K562 (cell line): Measurements from ENCODE around the gene TLK2. TPM values are rescaled to one million over a fixed set of nuclear protein-coding genes. Genes with fewer than 3 reads are reported as not detected.

Experiments used
- ATAC-seq: fragments of 200-7000 bp; cut with Tn5 transposase; 3 replicates; pipeline ENCODE4 v1.9.1; 2020; ENCODE audit warnings: moderate library complexity
- BruUV-seq: library from RNA; stranded (reverse); fragments of 400-500 nt; replicated peaks from 2 replicates; lab custom pipeline; 2021; lab: Mats Ljungman, UMichigan
- CTCF ChIA-PET: fragments of 300-600 bp; formaldehyde crosslinking; extraction: SDS; loops from one replicate; lab custom pipeline; 2021; ENCODE audit warnings: low intra/inter-chr PET ratio; lab: Yijun Ruan, JAX
- POLR2A ChIA-PET: fragments of 300-600, 350-650 bp; sonication (Branson Sonifier 250); formaldehyde crosslinking; extraction: SDS; loops from one replicate; lab custom pipeline; 2021; ENCODE audit warnings: antibody characterized with exemption, inconsistent platforms; lab: Yijun Ruan, JAX
- DNase-seq, 4 experiments: peaks; one replicate each; pipeline versions ENCODE4 v3.0.0 to v3.0.0-alpha.2; 2011 to 2018; ENCODE audit warnings: low spot score in 3 of 4, mixed read lengths in 3 of 4; ENCODE audit errors: extremely low read depth in 1 of 4
- FAIRE-seq: peaks from 2 replicates; lab custom pipeline; 2011; peaks lifted over from hg19 to GRCh38; lab: Jason Lieb, UNC
- H2AFZ ChIP-seq: 2 replicates; pipeline ENCODE4 v1.6.0; 2011; ENCODE audit warnings: low read depth, low read length, control low read depth, inconsistent platforms
- H3K27ac ChIP-seq: fragments of 200-600 bp; 3 replicates; pipeline ENCODE4 v1.8.0; 2011; ENCODE audit warnings: low read depth, mild to moderate bottlenecking, control low read depth, inconsistent platforms, low read length, moderate library complexity, mixed read lengths; ENCODE audit errors: extremely low read depth
- H3K27me3 ChIP-seq, 2 experiments: fragments of 300-600 bp in 1 of 2; 2 replicates in 1 of 2; 3 replicates in 1 of 2; pipeline versions ENCODE4 v1.6.0 to v1.8.0; 2011; ENCODE audit warnings: inconsistent platforms in 2 of 2, low read length in 2 of 2, mild to moderate bottlenecking in 1 of 2, mixed read lengths in 1 of 2, moderate library complexity in 1 of 2; ENCODE audit not compliant: control insufficient read depth in 2 of 2, insufficient read depth in 2 of 2
- H3K36me3 ChIP-seq: fragments of 300-600 bp; 3 replicates; pipeline ENCODE4 v1.8.0; 2011; ENCODE audit warnings: mild to moderate bottlenecking, low read length, inconsistent platforms; ENCODE audit not compliant: control insufficient read depth, insufficient read depth
- H3K4me1 ChIP-seq, 2 experiments: fragments of 200-600 bp in 1 of 2; replicated peaks in 1 of 2; 2 replicates in 1 of 2; 3 replicates in 1 of 2; pipeline versions ENCODE4 v1.5.1 to v1.8.0; 2011; ENCODE audit warnings: inconsistent platforms in 2 of 2, low read length in 2 of 2, mild to moderate bottlenecking in 1 of 2, mixed read lengths in 1 of 2, moderate library complexity in 1 of 2; ENCODE audit not compliant: control insufficient read depth in 2 of 2, insufficient read depth in 2 of 2
- H3K4me2 ChIP-seq: 2 replicates; pipeline ENCODE4 v1.6.1; 2011; ENCODE audit warnings: low read length, control low read depth, inconsistent platforms, mixed read lengths; ENCODE audit not compliant: insufficient read depth
- H3K4me3 ChIP-seq: fragments of 200-600 bp; sonication (generic), shearing (Covaris generic); 2 replicates; pipeline ENCODE4 v1.5.1; 2016; ENCODE audit warnings: control low read depth, inconsistent platforms
- H3K79me2 ChIP-seq: fragments of 200-600 bp; 3 replicates; pipeline ENCODE4 v1.8.0; 2011; ENCODE audit warnings: low read length, inconsistent platforms; ENCODE audit not compliant: control insufficient read depth, insufficient read depth
- H3K9ac ChIP-seq, 2 experiments: 2 replicates each; pipeline versions ENCODE4 v1.6.0 to v1.6.1; 2011; ENCODE audit warnings: low read depth in 2 of 2, low read length in 2 of 2, control low read depth in 1 of 2, inconsistent platforms in 1 of 2, mild to moderate bottlenecking in 1 of 2, mixed read lengths in 1 of 2; ENCODE audit not compliant: insufficient read depth in 1 of 2
- H3K9me1 ChIP-seq: one replicate; pipeline ENCODE4 v1.6.0; 2011; ENCODE audit warnings: inconsistent platforms, mild to moderate bottlenecking, low read length, moderate library complexity; ENCODE audit not compliant: control insufficient read depth, insufficient read depth
- H3K9me3 ChIP-seq: replicated peaks from 2 replicates; pipeline ENCODE4 v1.5.1; 2011; ENCODE audit warnings: low read depth, low read length, inconsistent platforms; ENCODE audit not compliant: control insufficient read depth, insufficient read depth
- H4K20me1 ChIP-seq: replicated peaks from 2 replicates; pipeline ENCODE4 v1.6.1; 2011; ENCODE audit warnings: low read length, inconsistent platforms, mixed read lengths; ENCODE audit not compliant: control insufficient read depth, insufficient read depth
- ATF7 ChIP-seq: fragments of 450-650 bp; IDR thresholded peaks from 2 replicates; pipeline ENCODE4 v1.7.1; 2014; ENCODE audit warnings: mild to moderate bottlenecking, moderate library complexity
- CBX8 ChIP-seq: fragments of 200-600 bp; sonication (generic); IDR thresholded peaks from 2 replicates; pipeline ENCODE4 v1.6.1; 2012; ENCODE audit warnings: borderline replicate concordance, mixed run types, low read depth, mild to moderate bottlenecking, moderate library complexity, mixed read lengths, low read length, control low read depth, inconsistent platforms; ENCODE audit not compliant: poor library complexity, severe bottlenecking; ENCODE audit errors: extremely low read depth
- DDX20 ChIP-seq: fragments of 450-650 bp; IDR thresholded peaks from 2 replicates; pipeline ENCODE4 v1.6.1; 2016; ENCODE audit warnings: missing genetic modification characterization, low read depth, mild to moderate bottlenecking, missing compliant biosample characterization, moderate library complexity
- POLR3G ChIP-seq: IDR thresholded peaks from 2 replicates; pipeline ENCODE4 v1.6.1; 2011; ENCODE audit not compliant: insufficient read length, insufficient replicate concordance; ENCODE audit errors: extremely low read depth
- SRSF3 ChIP-seq: fragments of 200-400 bp; formaldehyde crosslinking; IDR thresholded peaks from 2 replicates; pipeline ENCODE4 v1.6.1; 2016; ENCODE audit warnings: mild to moderate bottlenecking, low read length, moderate library complexity; ENCODE audit not compliant: insufficient read depth
- ZNF41 ChIP-seq: fragments of 250-450 bp; sonication (Bioruptor Pico); conservative IDR thresholded peaks from 2 replicates; pipeline ENCODE4 v1.4.0; 2020; ENCODE audit warnings: mild to moderate bottlenecking
- ZSCAN29 ChIP-seq: fragments of 450-650 bp; IDR thresholded peaks from 2 replicates; pipeline ENCODE4 v1.6.1; 2017
- WGBS: fragments of 100-300 bp; shearing (Covaris generic); methylation state at CpG from one replicate; pipeline ENCODE4 v1.1.6; 2016; ENCODE audit warnings: low coverage, mixed read lengths; ENCODE audit not compliant: insufficient coverage; ENCODE audit errors: missing lambda C conversion rate; 5-methylcytosine and 5-hydroxymethylcytosine counted together
- in situ Hi-C: fragments of 300-500 bp; cut with MboI; formaldehyde crosslinking; loops from 4 replicates; pipeline ENCODE4 v1.15.0; 2018; ENCODE audit warnings: inconsistent platforms, mixed read lengths
- intact Hi-C: fragments of 100-400 bp; cut with micrococcal nuclease; formaldehyde crosslinking; loops from 2 replicates; pipeline ENCODE4 v1.14.2; 2022
- polyA plus RNA-seq, 8 experiments: library from polyadenylated mRNA; depleted of rRNA in 4 of 8; stranded (reverse) in 5 of 8; unstranded in 3 of 8; fragments of >200 nt; fragmentation: Nextera tagmentation in 2 of 8; fragmentation: Illumina TruSeq in 1 of 8; extraction: Ambion mirVana in 2 of 8; extraction: Trizol in 1 of 8; gene quantifications; 2 replicates each; pipeline versions ENCODE4 v1.2.1 to v1.2.3, GENCODE V29; 2011 to 2014; ENCODE audit warnings: inconsistent platforms in 1 of 8, missing spikeins in 1 of 8
- total RNA-seq, 7 experiments: library from RNA; depleted of rRNA in 6 of 7; stranded (reverse); fragments of >200 nt in 6 of 7; fragmentation: Illumina TruSeq in 2 of 7; extraction: Trizol in 2 of 7; gene quantifications; 2 replicates each; pipeline versions ENCODE4 v1.2.1 to v1.2.3, GENCODE V29; 2011 to 2021; ENCODE audit warnings: low replicate concordance in 1 of 7

TLK2 gene
- total and polyA plus RNA-seq, 9 of the 15 experiments (the other 6 are each of a cell fraction or from before 2014, with no cell fraction given) = 10.1 to 51.9 (median 32.4) TPM

- ChIA-PET CTCF (no interaction called here), POLR2A (no interaction called here)
- Histone ChIP-seq H3K9me3 (no peaks in the 10 kb centered on the region), H3K36me3 (peaks cover 56% of the 10 kb centered on the region), H3K9me1 (no peaks in the 10 kb centered on the region), H2AFZ (no peak overlapping the region), H3K4me1 (no peaks in the 10 kb centered on the region), H3K27ac (no peak overlapping the region), H3K9ac (no peak overlapping the region), H3K27me3 (no peaks in the 10 kb centered on the region), H4K20me1 (no peaks in the 10 kb centered on the region), H3K79me2 (no peaks in the 10 kb centered on the region), H3K4me3 (no peak overlapping the region), H3K4me2 (no peak overlapping the region)
- FAIRE-seq (no peak), ATAC-seq (no peak), DNase-seq (no peak)
- intact Hi-C loops = no loop called here
- in situ Hi-C loops = no loop called here
- BruUV-seq = no TSS peak
- TF ChIP-seq ZNF41 = no peak
- TF ChIP-seq DDX20 (tag) = no peak
- TF ChIP-seq ATF7 = no peak
- TF ChIP-seq POLR3G = no peak
- TF ChIP-seq CBX8 = no peak
- no peak for TF ChIP-seq ZSCAN29
- no peak for TF ChIP-seq SRSF3
- WGBS = 72% methylated on average over 2 of the region's 2 CpGs
Measured at GRCh38 chr17:62578757-62579487, 100.3 kb downstream of the TLK2 start.
